CD4-positive, CD25-positive, alpha-beta regulatory T cell (primary cell): Measurements from ENCODE around the gene RHOB. TPM values are rescaled to one million over a fixed set of nuclear protein-coding genes. Genes with fewer than 3 reads are reported as not detected.

Source experiments
- ATAC-seq, 2 donors: fragments of 150-1000 bp; cut with Tn5 transposase; one replicate each; pipeline ENCODE4 v1.10.0; 2021; ENCODE audit warnings: low read depth in 2 of 2, moderate number of reproducible peaks in 2 of 2, moderate library complexity in 1 of 2
- DNase-seq, 3 donors: peaks; one replicate each; pipeline versions ENCODE4 v3.0.0 to v3.0.0-alpha.2; 2012 to 2022; ENCODE audit warnings: mixed read lengths in 1 of 3
- H3K27ac ChIP-seq: one replicate; pipeline ENCODE4 v1.7.0; 2013; ENCODE audit warnings: mild to moderate bottlenecking, low read length; ENCODE audit not compliant: insufficient read depth, poor library complexity, severe bottlenecking
- H3K27me3 ChIP-seq: one replicate; pipeline ENCODE4 v1.7.0; 2013; ENCODE audit warnings: low read length; ENCODE audit not compliant: control insufficient read depth, insufficient read depth
- H3K36me3 ChIP-seq: one replicate; pipeline ENCODE4 v1.7.0; 2013; ENCODE audit warnings: mild to moderate bottlenecking, low read length, moderate library complexity; ENCODE audit not compliant: control insufficient read depth, insufficient read depth
- H3K4me1 ChIP-seq: 2 replicates; pipeline ENCODE4 v1.7.0; 2013; ENCODE audit warnings: mild to moderate bottlenecking, low read length; ENCODE audit not compliant: insufficient read depth, control insufficient read depth, poor library complexity, severe bottlenecking
- H3K4me3 ChIP-seq: one replicate; pipeline ENCODE4 v1.7.0; 2013; ENCODE audit warnings: low read depth, mild to moderate bottlenecking, low read length, moderate library complexity
- H3K9me3 ChIP-seq, 2 experiments: 1 replicate in 1 of 2; 2 replicates in 1 of 2; pipeline ENCODE4 v1.7.0; 2013; ENCODE audit warnings: low read length in 2 of 2, mild to moderate bottlenecking in 1 of 2, moderate library complexity in 1 of 2; ENCODE audit not compliant: control insufficient read depth in 2 of 2
- H3K27ac Mint-ChIP-seq, 3 donors: one replicate each; pipeline ENCODE4 v1.8.0; 2020 to 2022; ENCODE audit warnings: mild to moderate bottlenecking in 3 of 3, mixed read lengths in 3 of 3, moderate library complexity in 2 of 3
- H3K27me3 Mint-ChIP-seq: one replicate; pipeline ENCODE4 v1.8.0; 2022; ENCODE audit warnings: mild to moderate bottlenecking, mixed read lengths
- H3K36me3 Mint-ChIP-seq: one replicate; pipeline ENCODE4 v1.8.0; 2020; ENCODE audit warnings: mixed read lengths
- H3K4me1 Mint-ChIP-seq, 4 donors: one replicate each; pipeline ENCODE4 v1.8.0; 2020 to 2022; ENCODE audit warnings: mixed read lengths in 4 of 4, mild to moderate bottlenecking in 1 of 4
- H3K4me3 Mint-ChIP-seq, 4 donors: one replicate each; pipeline ENCODE4 v1.8.0; 2020 to 2022; ENCODE audit warnings: mild to moderate bottlenecking in 4 of 4, mixed read lengths in 4 of 4, moderate library complexity in 3 of 4
- H3K9me3 Mint-ChIP-seq, 7 donors: one replicate each; pipeline ENCODE4 v1.8.0; 2020 to 2022; ENCODE audit warnings: mixed read lengths in 7 of 7, mild to moderate bottlenecking in 3 of 7, moderate library complexity in 2 of 7
- polyA plus RNA-seq, 4 donors: library from polyadenylated mRNA; unstranded; fragments of 300-500 nt; fragmentation: Illumina TruSeq; gene quantifications; one replicate each; pipeline ENCODE4 v1.2.3, GENCODE V29; 2021
- total RNA-seq: library from RNA; stranded (reverse); gene quantifications from one replicate; pipeline ENCODE4 v1.2.3, GENCODE V29; 2022

RHOB gene
- total and polyA plus RNA-seq, 5 donors from 2014 or later = 0.69 to 16.6 (median 1.1) TPM

- ATAC-seq = no peak
- Histone ChIP-seq H3K4me1 (no peaks in the 10 kb centered on the region), H3K27me3 (no peaks in the 10 kb centered on the region), H3K27ac (no peak overlapping the region), H3K9me3 (no peaks in the 10 kb centered on the region), H3K4me3 (no peak overlapping the region), H3K36me3 (no peaks in the 10 kb centered on the region)
- Mint-ChIP-seq H3K27ac (no peak overlapping the region), H3K4me1 (peaks cover 0 to 3% (median 0%) of the 10 kb centered on the region in 4 donors), H3K36me3 (no peaks in the 10 kb centered on the region), H3K9me3 (peaks cover 0 to 3% (median 0%) of the 10 kb centered on the region in 7 donors), H3K4me3 (no peak overlapping the region), H3K27me3 (peaks cover 4% of the 10 kb centered on the region)
- DNase-seq = no peak
Measured at GRCh38 chr2:20478961-20479360, 32.1 kb downstream of the RHOB start.

- DNase-seq = no peak
- Histone ChIP-seq H3K4me3 (no peak overlapping the region), H3K27ac (no peak overlapping the region), H3K4me1 (no peaks in the 10 kb centered on the region), H3K27me3 (no peaks in the 10 kb centered on the region), H3K36me3 (no peaks in the 10 kb centered on the region), H3K9me3 (no peaks in the 10 kb centered on the region)
- peaks cover 4% of the 10 kb centered on the region for H3K27me3 Mint-ChIP-seq
- ATAC-seq = no peak
- H3K4me3 Mint-ChIP-seq = no peak overlapping the region
- H3K4me1 Mint-ChIP-seq = peaks cover 0 to 3% (median 0%) of the 10 kb centered on the region in 4 donors
- H3K36me3 Mint-ChIP-seq = no peaks in the 10 kb centered on the region
- H3K27ac Mint-ChIP-seq = no peak overlapping the region
- H3K9me3 Mint-ChIP-seq = peaks cover 0 to 2% (median 0%) of the 10 kb centered on the region in 7 donors
Measured at GRCh38 chr2:20479835-20480234, 33.0 kb downstream of the RHOB start.

- Mint-ChIP-seq H3K9me3 (peaks cover 0 to 2% (median 0%) of the 10 kb centered on the region in 7 donors), H3K4me1 (peaks cover 0 to 3% (median 0%) of the 10 kb centered on the region in 4 donors), H3K27ac (no peak overlapping the region), H3K27me3 (peaks cover 4% of the 10 kb centered on the region), H3K4me3 (no peak overlapping the region), H3K36me3 (no peaks in the 10 kb centered on the region)
- Histone ChIP-seq H3K4me3 (no peak overlapping the region), H3K9me3 (no peaks in the 10 kb centered on the region), H3K4me1 (no peaks in the 10 kb centered on the region), H3K36me3 (no peaks in the 10 kb centered on the region), H3K27ac (no peak overlapping the region), H3K27me3 (no peaks in the 10 kb centered on the region)
- ATAC-seq = no peak
- DNase-seq = no peak
Measured at GRCh38 chr2:20480913-20481312, 34.0 kb downstream of the RHOB start.

- H3K36me3 Mint-ChIP-seq = no peaks in the 10 kb centered on the region
- H3K9me3 Mint-ChIP-seq = peaks cover 0 to 2% (median 0%) of the 10 kb centered on the region in 7 donors
- H3K4me3 Mint-ChIP-seq = no peak overlapping the region
- H3K27me3 ChIP-seq = no peaks in the 10 kb centered on the region
- peaks cover 4% of the 10 kb centered on the region for H3K27me3 Mint-ChIP-seq
- DNase-seq (no peak), ATAC-seq (no peak)
- no peaks in the 10 kb centered on the region for H3K4me1 ChIP-seq
- H3K4me3 ChIP-seq = no peak overlapping the region
- no peak overlapping the region for H3K27ac Mint-ChIP-seq
- no peaks in the 10 kb centered on the region for H3K36me3 ChIP-seq
- no peaks in the 10 kb centered on the region for H3K9me3 ChIP-seq
- H3K27ac ChIP-seq = no peak overlapping the region
- H3K4me1 Mint-ChIP-seq = peaks cover 0 to 3% (median 0%) of the 10 kb centered on the region in 4 donors
Measured at GRCh38 chr2:20481798-20482405, 35.0 kb downstream of the RHOB start.

GRCh38 chr2:20482725-20483124 lies 35.9 kb downstream of the RHOB start:
- ATAC-seq (no peak), DNase-seq (no peak)
- Histone ChIP-seq H3K4me3 (no peak overlapping the region), H3K4me1 (no peaks in the 10 kb centered on the region), H3K9me3 (no peaks in the 10 kb centered on the region), H3K27me3 (no peaks in the 10 kb centered on the region), H3K27ac (no peak overlapping the region), H3K36me3 (no peaks in the 10 kb centered on the region)
- Mint-ChIP-seq H3K9me3 (peaks cover 0 to 2% (median 0%) of the 10 kb centered on the region in 7 donors), H3K27ac (no peak overlapping the region), H3K27me3 (peaks cover 4% of the 10 kb centered on the region), H3K36me3 (no peaks in the 10 kb centered on the region), H3K4me3 (no peak overlapping the region), H3K4me1 (peaks cover 0 to 3% (median 0%) of the 10 kb centered on the region in 4 donors)

- no peak overlapping the region for H3K4me3 ChIP-seq
- Mint-ChIP-seq H3K27ac (no peak overlapping the region), H3K4me1 (peaks cover 0 to under 1% (median 0%) of the 10 kb centered on the region in 4 donors), H3K27me3 (peaks cover 4% of the 10 kb centered on the region), H3K9me3 (peaks cover 0 to 2% (median 0%) of the 10 kb centered on the region in 7 donors), H3K4me3 (no peak overlapping the region), H3K36me3 (no peaks in the 10 kb centered on the region)
- no peaks in the 10 kb centered on the region for H3K9me3 ChIP-seq
- ATAC-seq (no peak), DNase-seq (no peak)
- H3K27ac ChIP-seq = no peak overlapping the region
- H3K27me3 ChIP-seq = no peaks in the 10 kb centered on the region
- H3K36me3 ChIP-seq = no peaks in the 10 kb centered on the region
- H3K4me1 ChIP-seq = no peaks in the 10 kb centered on the region
Measured at GRCh38 chr2:20483194-20483895, 36.5 kb downstream of the RHOB start.

- peaks cover 0 to 1% (median 0%) of the 10 kb centered on the region in 7 donors for H3K9me3 Mint-ChIP-seq
- no peak for ATAC-seq
- no peaks in the 10 kb centered on the region for H3K9me3 ChIP-seq
- no peaks in the 10 kb centered on the region for H3K4me1 ChIP-seq
- no peak overlapping the region for H3K4me3 Mint-ChIP-seq
- H3K27me3 ChIP-seq = no peaks in the 10 kb centered on the region
- H3K4me3 ChIP-seq = no peak overlapping the region
- H3K27me3 Mint-ChIP-seq = no peaks in the 10 kb centered on the region
- H3K27ac Mint-ChIP-seq = no peak overlapping the region
- no peaks in the 10 kb centered on the region for H3K4me1 Mint-ChIP-seq
- H3K36me3 ChIP-seq = no peaks in the 10 kb centered on the region
- no peaks in the 10 kb centered on the region for H3K36me3 Mint-ChIP-seq
- DNase-seq = no peak
- H3K27ac ChIP-seq = no peak overlapping the region
Measured at GRCh38 chr2:20484034-20484617, 37.3 kb downstream of the RHOB start.
